Measurements from ENCODE around the gene GADD45A.

Gene GADD45A

DNA sequence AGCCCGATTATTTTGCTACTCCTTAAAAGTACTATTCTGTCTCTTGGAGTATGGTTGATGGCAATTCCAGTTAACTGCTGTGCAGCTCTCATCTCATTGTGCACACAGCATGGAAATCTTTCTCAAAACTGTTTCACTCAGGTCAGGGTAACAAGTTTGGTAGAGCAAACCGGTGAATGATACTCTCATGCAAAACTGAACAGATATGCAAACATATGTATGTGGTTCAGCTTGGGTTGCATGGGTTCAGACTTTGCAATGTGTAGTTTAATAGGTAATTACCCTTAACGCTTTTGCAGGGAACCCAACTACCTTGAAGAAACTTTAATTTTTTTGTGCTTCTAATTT, 2.2 kb downstream of the GADD45A start:
- Histone ChIP-seq H3K4me1 (ENCODE audit: control insufficient read depth in 5 of 5, insufficient read depth in 5 of 5, low read length in 5 of 5) (peaks cover 4 to 41% (median 23%) of the 10 kb centered on the region in 5 donors), H3K9ac (ENCODE audit: low read length in 5 of 5) (peak overlapping the region in 4 of 5 donors; percentile 21 to 91 (median 80)), H3K36me3 (ENCODE audit: control insufficient read depth in 5 of 5, insufficient read depth in 5 of 5, low read length in 5 of 5) (peaks cover 0 to 23% (median 14%) of the 10 kb centered on the region in 5 donors), H3K27me3 (ENCODE audit: control insufficient read depth in 5 of 5, insufficient read depth in 4 of 5, low read length in 5 of 5) (no peaks in the 10 kb centered on the region), H3K27ac (ENCODE audit: low read depth, low read length) (peak overlapping the region; percentile 97), H3K9me3 (ENCODE audit: control insufficient read depth in 5 of 5, low read length in 5 of 5) (no peaks in the 10 kb centered on the region), H3K4me3 (ENCODE audit: low read depth in 1 of 5, low read length in 5 of 5) (peak overlapping the region; percentile 77 to 96 (median 85))

DNA sequence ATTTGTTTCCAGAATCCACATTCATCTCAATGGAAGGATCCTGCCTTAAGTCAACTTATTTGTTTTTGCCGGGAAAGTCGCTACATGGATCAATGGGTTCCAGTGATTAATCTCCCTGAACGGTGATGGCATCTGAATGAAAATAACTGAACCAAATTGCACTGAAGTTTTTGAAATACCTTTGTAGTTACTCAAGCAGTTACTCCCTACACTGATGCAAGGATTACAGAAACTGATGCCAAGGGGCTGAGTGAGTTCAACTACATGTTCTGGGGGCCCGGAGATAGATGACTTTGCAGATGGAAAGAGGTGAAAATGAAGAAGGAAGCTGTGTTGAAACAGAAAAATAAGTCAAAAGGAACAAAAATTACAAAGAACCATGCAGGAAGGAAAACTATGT, 2.6 kb downstream of the GADD45A start:
- H3K36me3 ChIP-seq (ENCODE audit: control insufficient read depth in 5 of 5, insufficient read depth in 5 of 5, low read length in 5 of 5): peaks cover 0 to 23% (median 14%) of the 10 kb centered on the region in 5 donors
- H3K9ac ChIP-seq (ENCODE audit: low read length in 5 of 5): peak overlapping the region in 1 of 5 donors; percentile 91
- H3K27me3 ChIP-seq (ENCODE audit: control insufficient read depth in 5 of 5, insufficient read depth in 4 of 5, low read length in 5 of 5): no peaks in the 10 kb centered on the region
- peak overlapping the region in 1 of 5 donors; percentile 40 for H3K4me3 ChIP-seq (ENCODE audit: low read depth in 1 of 5, low read length in 5 of 5)
- H3K9me3 ChIP-seq (ENCODE audit: control insufficient read depth in 5 of 5, low read length in 5 of 5): no peaks in the 10 kb centered on the region
- H3K27ac ChIP-seq (ENCODE audit: low read depth, low read length): peak overlapping the region; percentile 97
- peaks cover 4 to 41% (median 23%) of the 10 kb centered on the region in 5 donors for H3K4me1 ChIP-seq (ENCODE audit: control insufficient read depth in 5 of 5, insufficient read depth in 5 of 5, low read length in 5 of 5)

DNA sequence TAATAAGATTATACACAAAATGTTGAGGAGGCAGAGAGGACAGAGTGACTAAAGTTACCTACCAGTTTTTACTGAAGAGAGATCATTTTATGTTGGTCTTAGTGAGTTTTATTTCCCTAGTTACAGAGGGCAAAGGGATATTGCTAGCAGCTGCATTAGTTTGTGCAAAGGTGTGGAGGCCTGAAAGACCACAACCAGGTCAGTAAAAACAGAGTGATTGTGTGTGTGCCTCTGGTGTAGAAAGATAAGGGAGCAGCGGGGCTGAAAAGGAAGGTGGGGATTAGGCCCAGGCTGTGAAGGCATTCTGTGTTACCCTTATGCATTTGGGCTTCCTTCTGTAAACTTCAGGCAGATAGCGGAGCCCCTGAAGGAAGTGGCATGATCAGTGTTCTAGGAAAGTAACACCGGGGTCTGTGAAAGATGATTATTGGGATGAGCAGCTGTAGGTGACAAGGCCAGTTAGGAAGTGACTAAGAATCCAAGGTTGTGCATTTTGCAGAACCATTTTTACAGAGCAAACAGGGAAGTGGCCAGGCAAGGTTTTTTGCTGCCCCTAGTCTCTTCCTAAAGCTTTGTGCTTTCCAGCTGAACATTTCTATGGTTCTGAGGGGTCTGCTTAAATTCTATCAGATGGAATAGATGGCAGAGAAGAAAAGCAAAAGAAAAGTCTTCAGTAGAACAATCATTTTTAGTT, 3.7 kb downstream of the GADD45A start:
- H3K27me3 ChIP-seq (ENCODE audit: control insufficient read depth in 5 of 5, insufficient read depth in 4 of 5, low read length in 5 of 5): no peaks in the 10 kb centered on the region
- peaks cover 0 to 23% (median 14%) of the 10 kb centered on the region in 5 donors for H3K36me3 ChIP-seq (ENCODE audit: control insufficient read depth in 5 of 5, insufficient read depth in 5 of 5, low read length in 5 of 5)
- no peak overlapping the region for H3K4me3 ChIP-seq (ENCODE audit: low read depth in 1 of 5, low read length in 5 of 5)
- peak overlapping the region; percentile 3 for H3K27ac ChIP-seq (ENCODE audit: low read depth, low read length)
- H3K9ac ChIP-seq (ENCODE audit: low read length in 5 of 5): no peak overlapping the region
- peaks cover 4 to 35% (median 20%) of the 10 kb centered on the region in 5 donors for H3K4me1 ChIP-seq (ENCODE audit: control insufficient read depth in 5 of 5, insufficient read depth in 5 of 5, low read length in 5 of 5)
- no peaks in the 10 kb centered on the region for H3K9me3 ChIP-seq (ENCODE audit: control insufficient read depth in 5 of 5, low read length in 5 of 5)

DNA sequence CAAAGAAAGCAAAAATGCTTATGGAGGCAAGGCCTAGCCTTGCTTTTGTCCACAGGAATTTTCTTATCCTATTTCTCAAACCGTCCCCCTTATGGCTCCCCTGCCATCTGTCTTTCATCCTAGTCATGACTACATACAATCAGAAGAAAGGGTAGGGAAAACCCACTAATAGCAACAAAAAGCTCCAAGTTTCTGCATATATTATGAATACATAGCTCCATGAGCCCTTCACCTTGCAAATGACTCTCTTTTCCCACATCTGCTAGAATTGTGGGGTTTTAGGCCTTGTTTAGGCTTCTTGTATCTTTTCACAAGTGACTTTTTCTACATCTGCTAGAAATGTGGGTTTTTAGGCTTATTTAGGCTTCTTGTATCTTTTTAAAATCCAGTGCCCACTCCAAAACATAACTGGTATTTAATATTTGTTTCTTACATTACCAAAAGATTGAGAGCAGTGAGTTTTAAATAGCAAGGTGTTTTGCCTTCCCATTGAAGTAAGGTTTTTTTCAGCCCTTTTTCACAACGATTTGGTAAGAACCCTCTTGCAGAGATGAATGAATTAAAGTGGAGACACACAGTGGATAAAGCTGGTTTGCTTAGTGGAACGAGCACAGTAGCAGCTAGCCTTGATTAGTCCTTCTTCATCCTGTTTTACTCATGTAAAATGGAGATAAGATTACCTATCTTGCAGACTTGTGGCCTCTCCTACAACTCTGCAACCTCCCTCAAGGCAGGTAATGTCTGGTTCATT, 4.4 kb downstream of the GADD45A start:
- peaks cover 4 to 29% (median 14%) of the 10 kb centered on the region in 5 donors for H3K4me1 ChIP-seq (ENCODE audit: control insufficient read depth in 5 of 5, insufficient read depth in 5 of 5, low read length in 5 of 5)
- peak overlapping the region; percentile 6 for H3K27ac ChIP-seq (ENCODE audit: low read depth, low read length)
- H3K9ac ChIP-seq (ENCODE audit: low read length in 5 of 5): no peak overlapping the region
- no peaks in the 10 kb centered on the region for H3K27me3 ChIP-seq (ENCODE audit: control insufficient read depth in 5 of 5, insufficient read depth in 4 of 5, low read length in 5 of 5)
- peaks cover 0 to 23% (median 14%) of the 10 kb centered on the region in 5 donors for H3K36me3 ChIP-seq (ENCODE audit: control insufficient read depth in 5 of 5, insufficient read depth in 5 of 5, low read length in 5 of 5)
- no peaks in the 10 kb centered on the region for H3K9me3 ChIP-seq (ENCODE audit: control insufficient read depth in 5 of 5, low read length in 5 of 5)
- no peak overlapping the region for H3K4me3 ChIP-seq (ENCODE audit: low read depth in 1 of 5, low read length in 5 of 5)

DNA sequence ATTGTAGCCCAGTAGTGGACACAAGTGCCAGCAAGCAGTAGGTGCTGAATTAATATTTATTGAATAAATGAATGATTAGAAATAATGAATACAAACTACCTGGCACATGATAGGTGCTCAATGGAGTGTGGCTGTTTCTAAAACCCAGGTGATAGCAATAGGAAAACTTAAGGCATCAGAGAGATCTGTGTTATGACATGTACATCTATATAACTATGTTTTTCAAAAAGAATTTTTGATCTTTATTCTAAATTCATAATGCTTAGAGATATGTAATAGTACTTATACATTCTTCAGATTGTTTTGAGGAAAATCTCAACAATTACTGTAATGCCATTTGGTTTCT, 5.0 kb downstream of the GADD45A start:
- Histone ChIP-seq H3K27ac (ENCODE audit: low read depth, low read length) (no peak overlapping the region), H3K9ac (ENCODE audit: low read length in 5 of 5) (no peak overlapping the region), H3K4me3 (ENCODE audit: low read depth in 1 of 5, low read length in 5 of 5) (no peak overlapping the region), H3K36me3 (ENCODE audit: control insufficient read depth in 5 of 5, insufficient read depth in 5 of 5, low read length in 5 of 5) (peaks cover 0 to 23% (median 14%) of the 10 kb centered on the region in 5 donors), H3K9me3 (ENCODE audit: control insufficient read depth in 5 of 5, low read length in 5 of 5) (no peaks in the 10 kb centered on the region), H3K4me1 (ENCODE audit: control insufficient read depth in 5 of 5, insufficient read depth in 5 of 5, low read length in 5 of 5) (peaks cover 4 to 25% (median 12%) of the 10 kb centered on the region in 5 donors), H3K27me3 (ENCODE audit: control insufficient read depth in 5 of 5, insufficient read depth in 4 of 5, low read length in 5 of 5) (no peaks in the 10 kb centered on the region)

DNA sequence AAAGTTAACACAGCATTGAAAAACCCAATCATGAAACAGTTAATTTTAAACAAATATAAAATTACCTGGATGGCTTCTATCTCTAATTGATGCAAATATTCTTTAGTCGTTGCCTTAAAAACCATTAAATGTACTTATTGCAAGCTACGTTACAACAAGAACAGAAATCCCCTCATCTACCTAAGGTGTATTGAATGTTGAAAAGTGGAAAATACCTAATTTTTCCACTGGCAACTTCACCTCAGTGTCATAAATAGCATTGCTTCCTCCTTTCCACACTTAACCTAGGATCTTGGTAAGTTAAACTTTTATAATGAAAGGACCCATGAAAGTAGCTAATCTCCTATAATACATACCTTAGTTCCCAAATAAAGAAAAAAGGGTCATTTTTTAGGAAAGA, 5.4 kb downstream of the GADD45A start:
- Histone ChIP-seq H3K36me3 (ENCODE audit: control insufficient read depth in 5 of 5, insufficient read depth in 5 of 5, low read length in 5 of 5) (peaks cover 0 to 23% (median 14%) of the 10 kb centered on the region in 5 donors), H3K27me3 (ENCODE audit: control insufficient read depth in 5 of 5, insufficient read depth in 4 of 5, low read length in 5 of 5) (no peaks in the 10 kb centered on the region), H3K9me3 (ENCODE audit: control insufficient read depth in 5 of 5, low read length in 5 of 5) (no peaks in the 10 kb centered on the region), H3K9ac (ENCODE audit: low read length in 5 of 5) (no peak overlapping the region), H3K27ac (ENCODE audit: low read depth, low read length) (no peak overlapping the region), H3K4me1 (ENCODE audit: control insufficient read depth in 5 of 5, insufficient read depth in 5 of 5, low read length in 5 of 5) (peaks cover 4 to 23% (median 12%) of the 10 kb centered on the region in 5 donors), H3K4me3 (ENCODE audit: low read depth in 1 of 5, low read length in 5 of 5) (no peak overlapping the region)

DNA sequence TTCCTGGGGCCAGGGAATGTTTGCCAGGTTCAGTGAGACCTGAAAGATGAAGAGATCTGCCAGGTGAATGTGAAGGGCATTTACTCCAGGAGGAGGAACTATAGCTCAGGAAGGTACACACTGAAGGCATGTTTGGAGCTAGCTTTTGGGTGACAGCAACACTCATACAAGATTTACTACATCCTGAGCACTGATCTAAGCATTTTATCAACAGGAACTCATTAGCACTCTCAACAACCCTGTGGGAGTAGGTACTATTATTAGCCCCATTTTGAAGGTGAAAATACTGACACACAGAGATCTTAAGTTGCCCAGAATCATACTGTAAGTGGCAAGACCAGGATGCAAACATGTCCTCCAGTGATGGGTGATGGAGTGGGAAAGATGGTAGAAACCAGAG, 6.7 kb downstream of the GADD45A start:
- H3K4me3 ChIP-seq (ENCODE audit: low read depth in 1 of 5, low read length in 5 of 5): no peak overlapping the region
- H3K27me3 ChIP-seq (ENCODE audit: control insufficient read depth in 5 of 5, insufficient read depth in 4 of 5, low read length in 5 of 5): no peaks in the 10 kb centered on the region
- peaks cover 0 to 23% (median 14%) of the 10 kb centered on the region in 5 donors for H3K36me3 ChIP-seq (ENCODE audit: control insufficient read depth in 5 of 5, insufficient read depth in 5 of 5, low read length in 5 of 5)
- no peak overlapping the region for H3K9ac ChIP-seq (ENCODE audit: low read length in 5 of 5)
- no peak overlapping the region for H3K27ac ChIP-seq (ENCODE audit: low read depth, low read length)
- no peaks in the 10 kb centered on the region for H3K9me3 ChIP-seq (ENCODE audit: control insufficient read depth in 5 of 5, low read length in 5 of 5)
- peaks cover 4 to 10% (median 9%) of the 10 kb centered on the region in 5 donors for H3K4me1 ChIP-seq (ENCODE audit: control insufficient read depth in 5 of 5, insufficient read depth in 5 of 5, low read length in 5 of 5)

DNA sequence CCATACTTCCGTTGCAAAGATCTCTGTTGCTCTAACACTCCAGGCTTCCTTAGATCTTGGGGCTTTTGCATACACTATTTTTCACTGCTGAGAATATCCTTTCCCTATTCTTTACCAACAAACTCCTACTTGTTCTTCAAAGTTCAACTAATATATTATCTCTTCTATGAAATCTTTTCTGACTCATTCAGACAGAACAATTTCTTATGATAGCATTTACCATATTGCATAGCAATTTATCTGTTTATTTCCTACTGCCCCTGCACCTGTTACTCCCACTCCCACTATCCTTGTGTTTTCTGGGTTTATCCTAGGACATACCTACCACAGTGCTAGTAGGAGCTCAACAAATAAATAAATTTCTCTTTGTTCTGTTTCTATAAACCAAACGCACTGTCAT, 11.0 kb downstream of the GADD45A start:
- H3K4me1 ChIP-seq (ENCODE audit: control insufficient read depth in 5 of 5, insufficient read depth in 5 of 5, low read length in 5 of 5): peaks cover 0 to 3% (median 0%) of the 10 kb centered on the region in 5 donors
- H3K36me3 ChIP-seq (ENCODE audit: control insufficient read depth in 5 of 5, insufficient read depth in 5 of 5, low read length in 5 of 5): peaks cover 0 to 5% (median 2%) of the 10 kb centered on the region in 5 donors
- H3K27me3 ChIP-seq (ENCODE audit: control insufficient read depth in 5 of 5, insufficient read depth in 4 of 5, low read length in 5 of 5): no peaks in the 10 kb centered on the region
- no peak overlapping the region for H3K9ac ChIP-seq (ENCODE audit: low read length in 5 of 5)
- no peaks in the 10 kb centered on the region for H3K9me3 ChIP-seq (ENCODE audit: control insufficient read depth in 5 of 5, low read length in 5 of 5)
- H3K27ac ChIP-seq (ENCODE audit: low read depth, low read length): no peak overlapping the region
- no peak overlapping the region for H3K4me3 ChIP-seq (ENCODE audit: low read depth in 1 of 5, low read length in 5 of 5)

DNA sequence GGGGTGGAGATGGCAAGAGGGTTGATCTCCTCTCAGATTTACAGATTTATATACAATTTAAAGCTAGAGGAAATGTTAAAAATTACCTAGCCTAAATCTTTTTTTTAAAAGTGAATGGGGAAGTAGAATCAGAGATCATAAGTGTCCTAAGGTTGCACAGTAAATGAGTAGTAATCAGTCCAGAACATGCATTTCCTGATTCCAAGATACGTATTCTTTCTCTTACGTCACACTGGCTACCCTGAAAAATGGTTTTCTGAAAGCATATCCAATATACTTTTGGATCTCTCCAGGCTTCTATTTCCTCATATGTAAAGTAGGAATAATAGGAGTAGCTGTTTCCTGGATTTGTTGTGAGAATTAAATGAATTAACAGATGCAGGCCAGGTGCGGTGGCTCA, 11.7 kb downstream of the GADD45A start:
- Histone ChIP-seq H3K4me3 (ENCODE audit: low read depth in 1 of 5, low read length in 5 of 5) (no peak overlapping the region), H3K27me3 (ENCODE audit: control insufficient read depth in 5 of 5, insufficient read depth in 4 of 5, low read length in 5 of 5) (no peaks in the 10 kb centered on the region), H3K9me3 (ENCODE audit: control insufficient read depth in 5 of 5, low read length in 5 of 5) (no peaks in the 10 kb centered on the region), H3K9ac (ENCODE audit: low read length in 5 of 5) (no peak overlapping the region), H3K36me3 (ENCODE audit: control insufficient read depth in 5 of 5, insufficient read depth in 5 of 5, low read length in 5 of 5) (peaks cover 3 to 10% (median 6%) of the 10 kb centered on the region in 5 donors), H3K27ac (ENCODE audit: low read depth, low read length) (no peak overlapping the region), H3K4me1 (ENCODE audit: control insufficient read depth in 5 of 5, insufficient read depth in 5 of 5, low read length in 5 of 5) (peaks cover 0 to 3% (median 0%) of the 10 kb centered on the region in 5 donors)

DNA sequence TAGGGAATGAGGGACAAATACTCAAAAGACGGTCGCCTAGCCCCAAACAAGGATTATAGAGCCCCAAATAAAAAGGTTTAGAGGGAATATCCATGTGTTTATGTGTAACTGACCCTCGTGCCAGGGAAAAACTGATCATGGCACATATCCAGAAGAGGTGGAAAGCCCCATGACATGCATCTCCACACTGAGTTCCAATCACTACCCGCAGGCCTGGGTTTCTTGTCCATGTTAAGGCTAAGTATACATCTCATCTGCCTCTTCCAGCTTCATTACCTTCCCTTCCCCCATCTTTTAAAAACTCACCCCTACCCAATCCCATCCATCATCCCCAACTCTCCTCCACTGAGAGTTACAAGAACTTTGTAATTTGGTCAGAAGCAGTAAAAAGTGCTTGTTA, 15.2 kb downstream of the GADD45A start:
- H3K9ac ChIP-seq (ENCODE audit: low read length in 5 of 5): no peak overlapping the region
- no peaks in the 10 kb centered on the region for H3K9me3 ChIP-seq (ENCODE audit: control insufficient read depth in 5 of 5, low read length in 5 of 5)
- H3K4me3 ChIP-seq (ENCODE audit: low read depth in 1 of 5, low read length in 5 of 5): no peak overlapping the region
- no peaks in the 10 kb centered on the region for H3K27me3 ChIP-seq (ENCODE audit: control insufficient read depth in 5 of 5, insufficient read depth in 4 of 5, low read length in 5 of 5)
- peaks cover 11 to 25% (median 24%) of the 10 kb centered on the region in 5 donors for H3K36me3 ChIP-seq (ENCODE audit: control insufficient read depth in 5 of 5, insufficient read depth in 5 of 5, low read length in 5 of 5)
- H3K4me1 ChIP-seq (ENCODE audit: control insufficient read depth in 5 of 5, insufficient read depth in 5 of 5, low read length in 5 of 5): peaks cover 0 to 3% (median 0%) of the 10 kb centered on the region in 5 donors
- no peak overlapping the region for H3K27ac ChIP-seq (ENCODE audit: low read depth, low read length)
